Hematopoietic multipotent progenitor cell treated with erythropoietin and hydrocortisone succinate and interleukin-3 and kit ligand, for 4 days (in vitro differentiated cells): ENCODE measurements around the gene VTA1.
"Not testable (repeated sequence)": the region's sequence is repeated elsewhere in the genome, so short reads cannot be mapped to it uniquely, and the experiment has no call there.

Experiments used
- DNase-seq: peaks from one replicate; pipeline ENCODE4 v3.0.0-alpha.2; 2015

VTA1 gene

DNA sequence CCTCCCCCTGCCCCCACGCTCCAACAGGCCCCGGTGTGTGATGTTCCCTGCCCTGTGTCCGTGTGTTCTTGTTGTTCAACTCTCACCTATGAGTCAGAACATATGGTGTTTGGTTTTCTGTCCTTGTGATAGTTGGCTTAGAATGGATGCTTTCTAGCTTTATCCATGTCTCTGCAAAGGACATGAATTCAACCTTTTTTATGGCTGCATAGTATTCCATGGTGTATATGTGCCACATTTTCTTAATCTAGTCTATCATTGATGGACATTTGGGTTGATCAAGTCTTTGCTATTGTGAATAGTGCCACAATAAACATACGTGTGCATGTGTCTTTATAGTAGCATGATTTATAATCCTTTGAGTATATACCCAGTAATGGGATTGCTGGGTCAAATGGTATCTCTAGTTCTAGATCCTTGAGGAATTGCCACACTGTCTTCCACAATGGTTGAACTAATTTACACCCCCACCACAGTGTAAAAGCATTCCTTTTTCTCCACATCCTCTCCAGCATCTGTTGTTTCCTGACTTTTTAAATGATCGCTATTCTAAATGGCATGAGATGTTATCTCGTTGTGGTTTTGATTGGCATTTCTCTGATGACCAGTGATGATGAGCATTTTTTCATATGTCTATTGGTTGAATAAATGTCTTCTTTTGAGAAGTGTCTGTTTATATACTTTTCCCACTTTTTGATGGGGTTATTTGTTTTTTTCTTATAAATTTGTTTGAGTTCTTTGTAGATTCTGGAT is 82.6 kb downstream of the VTA1 start:
- not testable (repeated sequence) for DNase-seq

DNA sequence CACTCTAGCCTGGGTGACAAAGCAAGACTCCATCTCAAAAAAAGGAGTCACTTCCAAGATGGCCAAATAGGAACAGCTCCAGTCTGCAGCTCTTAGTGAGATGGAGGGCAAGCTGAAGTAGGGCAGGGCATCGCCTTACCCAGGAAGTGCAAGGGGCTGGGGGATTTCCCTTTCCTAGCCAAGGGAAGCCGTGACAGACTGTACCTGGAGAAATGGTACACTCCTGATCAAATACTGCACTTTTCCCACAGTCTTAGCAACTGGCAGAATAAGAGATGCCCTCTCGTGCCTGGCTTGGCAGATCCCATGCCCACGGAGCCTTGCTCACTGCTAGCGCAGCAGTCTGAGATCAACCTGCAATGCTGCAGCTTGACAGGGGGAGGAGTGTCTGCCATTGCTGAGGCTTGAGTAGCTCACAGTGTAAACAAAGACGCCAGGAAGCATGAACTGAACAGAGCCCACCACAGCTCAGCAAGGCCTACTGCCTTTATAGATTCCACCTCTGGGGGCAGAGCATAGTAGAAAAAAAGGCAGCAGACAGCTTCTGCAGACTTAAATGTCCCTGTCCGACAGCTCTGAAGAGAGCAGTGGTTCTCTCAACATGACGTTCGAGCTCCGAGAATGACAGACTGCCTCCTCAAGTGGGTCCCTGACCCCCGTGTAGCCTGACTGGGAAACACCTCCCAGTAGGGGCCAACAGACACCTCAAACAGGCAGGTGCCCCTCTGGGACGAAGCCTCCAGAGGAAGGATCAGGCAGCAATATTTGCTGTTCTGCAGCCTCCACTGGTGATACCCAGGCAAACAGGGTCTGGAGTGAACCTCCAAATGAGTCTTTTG is 85.4 kb downstream of the VTA1 start:
- DNase-seq, result peak; percentile 93

DNA sequence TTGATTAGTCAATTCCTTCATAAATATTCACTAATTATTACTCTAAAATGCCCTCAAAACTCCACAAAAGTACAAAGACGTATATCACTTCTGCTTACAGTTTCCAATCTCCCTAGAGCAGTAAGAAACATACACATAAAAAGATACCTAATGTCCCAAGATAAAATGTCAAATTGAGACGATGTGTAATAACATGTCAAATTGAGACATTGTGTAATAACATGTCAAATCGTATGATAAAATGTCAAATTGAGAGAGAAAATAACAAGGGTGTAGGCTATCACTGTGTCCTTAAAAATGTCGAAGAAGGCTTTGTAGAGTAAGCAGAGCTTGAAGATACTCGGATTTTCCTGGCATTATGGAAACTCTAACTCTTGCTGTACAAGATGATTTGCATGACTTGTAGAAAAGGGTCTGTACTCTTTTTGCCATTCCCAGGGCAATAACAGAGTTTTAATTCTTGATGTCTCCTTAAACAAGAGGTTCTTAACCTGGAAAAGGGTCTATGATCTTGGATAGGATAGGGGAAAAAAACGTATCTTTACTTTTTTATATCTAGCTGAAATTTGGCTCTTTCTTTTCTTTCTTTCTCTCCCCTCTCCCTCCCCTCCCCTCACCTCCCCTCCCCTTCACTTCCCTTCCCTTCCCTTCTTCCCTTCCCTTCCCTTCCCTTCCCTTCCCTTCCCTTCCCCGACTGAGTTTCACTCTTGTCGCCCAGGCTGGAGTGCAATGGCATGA is 87.1 kb downstream of the VTA1 start:
- no peak for DNase-seq

DNA sequence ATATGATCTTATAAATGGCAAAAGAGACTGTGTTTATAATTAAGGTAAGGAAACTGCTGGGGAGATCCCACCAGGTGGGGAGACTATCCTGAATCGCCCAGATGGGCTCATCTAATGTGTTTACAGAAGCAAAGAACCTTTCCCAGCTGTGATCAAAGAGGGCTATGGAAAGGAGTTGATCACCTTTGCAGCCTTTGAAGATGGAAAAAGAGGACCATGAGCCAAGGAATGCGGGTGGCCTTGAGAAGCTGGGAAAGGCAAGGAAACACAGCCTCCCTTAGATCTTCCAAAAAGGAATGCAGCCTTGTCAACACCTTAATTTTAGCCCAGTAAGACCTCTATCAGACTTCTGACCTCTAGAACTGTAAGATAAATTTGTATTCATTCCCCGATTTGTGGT is 88.2 kb downstream of the VTA1 start:
- no peak for DNase-seq

DNA sequence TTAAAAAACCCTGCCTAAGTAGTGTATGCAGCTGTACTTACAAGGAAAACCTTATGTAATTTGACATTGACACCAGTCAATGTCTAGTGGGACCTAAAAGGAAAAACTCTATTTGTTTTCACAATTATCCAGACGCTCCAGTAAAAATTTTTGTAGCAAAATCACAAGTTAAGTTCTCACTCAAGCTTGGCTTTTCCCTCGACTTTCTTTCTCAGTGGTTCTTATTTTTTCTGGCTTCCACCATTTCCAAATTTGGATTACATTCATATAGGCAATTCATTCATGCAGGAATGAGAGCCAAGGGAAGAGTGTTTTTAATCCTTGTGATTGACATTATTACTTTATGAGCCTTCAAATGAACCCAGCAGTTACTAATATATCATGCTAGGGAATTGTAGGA is 88.7 kb downstream of the VTA1 start:
- no peak for DNase-seq

DNA sequence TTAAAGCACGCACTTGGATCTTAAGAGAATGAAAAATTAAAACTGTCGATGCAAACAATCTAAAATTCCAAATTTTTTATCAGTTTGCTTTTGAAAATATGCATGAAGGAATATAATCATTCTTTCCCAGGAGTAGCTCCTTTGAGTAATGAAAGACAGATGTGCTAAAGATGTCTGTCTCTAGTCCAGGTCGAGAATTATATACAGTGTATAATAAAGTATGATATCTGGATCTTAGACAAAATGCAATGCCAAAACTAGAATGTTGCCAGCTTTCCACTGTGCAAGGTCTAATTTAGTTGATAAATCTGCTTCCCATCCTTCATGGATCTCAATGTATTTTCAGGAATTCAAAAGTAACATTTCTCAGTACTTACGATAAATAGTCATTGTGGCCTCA is 89.6 kb downstream of the VTA1 start:
- DNase-seq, result no peak

DNA sequence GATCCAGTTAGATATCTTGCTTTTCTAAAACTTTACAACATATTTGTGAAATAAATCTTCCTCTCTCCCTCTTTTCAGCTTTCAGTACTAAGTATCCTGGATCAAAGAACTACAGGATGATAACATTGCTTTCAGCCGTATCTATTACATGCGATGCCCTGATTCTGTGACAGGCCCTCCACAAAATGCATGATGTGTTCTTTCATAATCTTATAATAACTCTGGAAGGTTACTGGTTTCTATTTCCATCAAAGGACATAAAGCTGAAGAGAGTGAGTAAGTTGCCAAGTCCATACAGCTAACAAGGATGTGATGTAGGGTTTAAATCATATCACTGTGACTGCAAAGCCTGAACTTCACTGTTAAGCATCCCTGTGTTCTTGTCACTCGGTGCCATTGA is 91.8 kb downstream of the VTA1 start:
- no peak for DNase-seq

DNA sequence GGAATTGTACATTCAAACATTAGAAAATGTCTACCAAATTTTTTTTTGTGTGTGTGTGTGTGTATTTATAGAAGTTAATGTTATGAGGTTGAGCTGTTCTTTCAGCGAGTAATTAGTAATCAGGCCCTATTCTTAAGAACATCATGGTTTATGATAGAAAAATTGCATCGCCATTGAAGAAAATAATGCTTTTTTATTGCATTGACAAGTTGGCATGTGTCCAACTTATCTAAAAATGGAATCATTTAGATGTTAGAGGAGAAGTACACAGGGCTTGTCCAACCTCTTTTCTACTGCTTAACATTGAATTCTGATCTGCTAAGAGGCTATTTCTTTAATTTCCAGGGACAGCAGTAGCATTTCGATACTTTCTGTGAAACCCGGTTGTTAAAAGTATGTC is 93.1 kb downstream of the VTA1 start:
- DNase-seq, result no peak

DNA sequence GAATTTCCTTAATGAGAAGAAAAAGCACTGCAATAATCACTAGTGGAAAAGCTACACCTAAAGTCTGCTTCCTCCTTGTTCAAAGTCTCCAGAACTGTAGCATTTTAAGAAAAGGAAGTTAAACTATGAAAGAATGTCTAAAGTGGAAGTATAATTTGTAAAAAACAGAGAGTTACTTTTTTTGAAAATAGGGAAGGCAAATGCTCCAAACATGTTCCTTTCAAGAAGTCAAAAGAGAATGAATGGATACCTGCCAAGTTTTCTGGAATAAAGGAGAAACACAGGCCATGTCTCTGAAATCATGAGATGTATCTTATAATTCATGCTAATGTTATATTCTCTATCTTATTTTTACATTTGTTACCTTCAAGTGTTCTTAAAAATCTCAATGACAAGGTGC is 94.0 kb downstream of the VTA1 start:
- no peak for DNase-seq

DNA sequence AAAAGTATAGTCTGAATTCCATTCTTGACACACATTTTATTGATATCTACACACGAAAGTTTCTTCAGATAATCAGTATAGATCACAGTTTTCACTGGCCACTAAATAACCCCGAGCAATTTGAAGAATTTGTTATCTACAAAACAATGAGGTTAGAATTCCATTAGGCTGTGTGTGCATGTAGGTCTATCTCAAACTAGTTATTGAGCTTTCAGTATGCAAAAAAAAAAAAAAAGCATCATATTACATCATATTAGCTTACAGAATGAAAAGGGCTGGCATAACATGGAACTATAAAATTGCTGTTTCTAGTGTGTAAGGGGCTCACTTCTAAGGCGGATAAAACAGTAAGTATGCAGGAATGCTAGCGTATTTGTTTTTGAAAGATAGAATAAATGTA is 95.2 kb downstream of the VTA1 start:
- DNase-seq, result no peak

DNA sequence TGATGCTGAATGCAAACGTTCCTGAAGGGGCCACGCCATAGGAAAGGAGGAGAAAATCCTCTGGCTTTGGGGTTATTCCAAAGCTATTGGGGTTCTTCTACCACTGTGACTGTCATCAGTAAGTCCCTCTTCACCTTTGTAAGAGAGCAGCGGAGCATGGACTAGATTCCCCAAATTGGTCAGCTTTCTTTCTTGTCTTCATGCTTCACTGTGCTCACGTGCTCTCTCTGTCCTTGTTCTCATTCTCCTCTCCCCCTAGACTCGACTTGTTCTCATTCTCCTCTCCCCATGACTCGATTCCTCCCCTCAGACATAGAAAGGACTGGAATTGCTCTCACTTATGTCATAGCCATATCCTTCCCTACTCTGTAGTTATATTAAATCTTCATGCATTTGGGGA is 99.9 kb downstream of the VTA1 start:
- no peak for DNase-seq

DNA sequence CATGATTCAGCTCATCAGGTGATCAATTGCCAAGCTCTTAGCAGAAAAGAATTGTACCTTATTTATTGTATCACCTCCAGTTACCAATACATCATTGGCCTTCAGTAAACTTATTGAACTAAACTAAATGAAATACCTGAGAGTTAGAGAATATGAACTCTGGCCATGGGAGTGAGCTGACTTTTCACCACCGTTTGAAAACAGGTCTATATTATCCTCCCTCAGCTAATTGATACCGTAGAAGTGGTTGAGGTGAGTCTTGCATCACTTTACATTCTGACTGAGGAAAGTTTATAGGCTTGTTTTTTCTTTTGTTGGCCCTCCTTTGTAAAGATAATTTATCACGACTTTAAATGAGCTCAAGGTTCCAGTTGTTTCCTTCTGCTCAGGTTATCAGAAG is 102.2 kb downstream of the VTA1 start:
- DNase-seq, result no peak

DNA sequence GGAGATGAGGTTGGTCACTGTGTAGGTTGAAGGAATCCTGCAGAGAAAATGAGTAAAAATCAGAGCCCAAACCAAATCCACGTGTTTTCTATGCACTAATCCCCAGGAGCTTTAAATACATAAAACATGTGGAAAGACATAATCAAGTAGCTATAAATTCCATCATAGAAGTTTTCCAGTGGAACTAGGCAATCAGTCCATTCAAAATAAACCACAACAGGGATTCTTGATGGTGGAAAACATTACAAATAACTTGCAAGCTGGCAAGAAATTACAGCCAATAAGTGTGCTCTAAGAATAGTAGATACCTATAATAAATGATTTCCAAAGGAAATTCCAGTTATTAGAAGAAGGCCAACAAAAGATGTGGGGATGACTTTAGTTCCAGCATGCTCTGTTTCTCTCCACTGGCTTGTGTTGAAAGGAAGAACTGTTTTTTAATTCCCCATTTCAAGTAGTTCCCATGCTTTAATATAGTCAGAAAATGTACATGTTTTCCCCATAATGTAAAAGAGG is 104.9 kb downstream of the VTA1 start:
- DNase-seq, result no peak

DNA sequence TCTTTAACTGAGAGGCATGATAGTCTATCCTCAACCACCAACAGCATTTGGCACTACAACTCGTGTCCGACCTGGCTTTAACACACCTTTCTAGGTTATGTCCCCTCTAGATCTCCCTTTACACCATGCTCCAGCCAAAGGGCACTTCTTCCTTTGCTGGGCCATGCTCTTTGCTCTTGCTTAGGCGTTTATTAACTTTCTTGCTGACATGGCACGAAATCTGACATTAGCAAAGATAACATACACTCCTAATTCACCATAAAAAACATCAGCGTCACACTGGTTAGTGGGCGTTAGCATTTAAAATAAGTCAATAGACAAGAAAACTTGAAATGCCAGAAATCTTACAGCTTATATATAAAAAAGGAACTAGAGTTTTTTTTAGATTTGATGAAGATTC is 107.5 kb downstream of the VTA1 start:
- DNase-seq, result no peak

DNA sequence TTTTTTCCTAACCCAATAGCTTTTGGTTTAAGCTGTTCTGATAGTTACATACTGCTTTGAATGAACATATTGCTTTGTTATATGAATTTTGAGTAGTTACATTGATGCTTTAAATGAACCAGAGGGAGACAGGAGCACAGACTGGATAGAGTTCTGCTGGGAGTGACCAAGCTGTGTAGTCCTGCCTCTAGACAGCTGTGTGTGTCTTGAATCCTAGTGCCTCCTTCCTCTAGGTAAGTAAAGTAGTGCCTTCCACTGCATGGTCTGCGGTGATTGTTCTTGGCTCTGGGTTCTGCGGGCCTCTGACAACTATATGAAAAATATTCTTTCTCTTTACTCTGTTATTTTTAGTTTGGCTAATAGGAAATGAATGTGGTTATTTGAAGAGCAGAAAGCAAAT is 108.7 kb downstream of the VTA1 start:
- peak; percentile 10 for DNase-seq

DNA sequence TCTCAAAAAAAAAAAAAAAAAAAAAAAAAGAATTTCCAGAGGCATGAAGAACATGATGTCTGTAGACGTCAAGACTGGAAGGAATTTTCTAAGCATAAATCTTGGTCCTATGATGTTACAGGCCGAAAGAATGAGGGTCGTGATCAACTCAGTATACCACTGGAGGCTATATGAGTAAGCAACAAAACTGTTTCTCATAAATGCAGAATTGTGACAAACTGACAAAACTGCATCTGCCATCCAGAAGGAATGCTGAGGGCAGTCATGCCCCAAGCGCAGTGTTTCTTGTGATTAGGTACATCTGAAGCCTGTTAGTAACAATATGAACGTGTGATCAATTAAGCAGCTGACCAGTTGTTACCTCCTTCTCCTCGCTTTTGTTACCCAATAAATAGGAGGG is 111.2 kb downstream of the VTA1 start:
- no peak for DNase-seq

DNA sequence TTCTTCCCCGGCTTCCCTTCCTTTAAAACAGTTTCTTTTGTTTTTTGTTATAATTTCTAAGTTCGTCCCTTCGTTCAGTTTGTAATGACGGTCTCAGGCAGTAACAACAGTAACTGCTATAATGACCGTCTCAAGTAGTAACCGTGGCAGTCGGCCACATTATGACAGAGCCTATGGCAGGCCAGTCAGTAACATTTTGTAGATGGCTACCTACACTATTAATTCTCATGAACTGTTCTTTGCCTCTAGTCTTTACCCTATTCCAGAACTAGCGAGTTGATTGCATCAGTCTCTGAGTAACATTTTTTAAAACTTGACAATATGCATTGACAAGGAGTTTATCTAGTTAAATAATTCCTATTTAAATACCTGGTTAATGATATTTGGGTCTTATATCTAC is 111.7 kb downstream of the VTA1 start:
- no peak for DNase-seq

DNA sequence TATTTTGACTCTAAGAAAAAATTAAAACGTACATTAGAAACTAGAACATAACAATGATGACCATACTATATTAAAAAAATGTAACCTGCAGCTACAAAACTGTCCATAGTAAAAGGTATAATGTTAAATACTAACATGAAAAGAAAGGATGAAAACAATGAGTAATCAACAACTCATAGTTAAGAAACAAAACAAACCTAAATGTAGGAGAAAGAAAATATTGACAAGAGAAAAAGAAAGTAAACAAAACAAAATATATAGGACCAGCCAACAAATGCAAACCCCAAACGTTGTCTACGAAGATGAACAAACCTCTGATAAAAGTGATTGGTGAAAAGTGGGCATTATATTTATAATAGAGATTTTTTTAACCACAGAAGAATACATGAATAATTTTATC is 113.7 kb downstream of the VTA1 start:
- no peak for DNase-seq

DNA sequence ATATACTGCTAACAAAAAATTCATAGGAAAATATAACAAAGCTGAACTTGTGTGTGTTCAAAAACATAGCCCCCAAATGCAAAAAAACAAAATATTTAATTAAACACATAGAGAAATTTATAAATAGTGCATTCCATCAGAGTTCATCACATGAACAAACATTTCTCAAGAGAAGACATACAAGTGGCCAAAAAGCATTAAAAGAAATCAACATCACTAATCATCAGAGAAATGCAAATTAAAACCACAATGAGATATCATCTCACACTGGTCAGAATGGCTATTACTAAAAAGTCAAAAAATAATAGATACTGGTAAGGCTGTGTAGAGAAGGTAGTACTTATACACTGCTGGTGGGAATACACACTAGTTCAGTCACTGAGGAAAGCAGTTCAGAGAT is 115.2 kb downstream of the VTA1 start:
- DNase-seq, result no peak

DNA sequence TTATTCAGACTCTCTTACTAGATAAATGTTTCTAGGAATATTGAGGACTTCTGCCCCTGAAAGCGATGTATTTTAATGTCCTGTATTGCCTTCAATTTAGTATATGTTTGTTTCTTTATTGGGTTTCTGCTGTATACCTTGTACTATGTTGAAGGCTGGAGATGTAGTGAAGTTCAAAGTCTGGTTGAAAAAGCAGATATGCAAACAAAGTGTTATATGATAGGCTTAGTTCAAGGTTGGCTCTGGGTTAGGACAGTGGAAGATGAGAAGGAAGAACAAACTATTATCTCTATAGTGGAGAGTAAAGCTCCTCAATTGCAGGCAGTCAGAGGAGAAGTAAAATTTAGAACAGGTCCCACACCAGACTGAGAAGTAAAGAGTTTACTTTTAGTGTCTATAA is 118.4 kb downstream of the VTA1 start:
- DNase-seq, result no peak

DNA sequence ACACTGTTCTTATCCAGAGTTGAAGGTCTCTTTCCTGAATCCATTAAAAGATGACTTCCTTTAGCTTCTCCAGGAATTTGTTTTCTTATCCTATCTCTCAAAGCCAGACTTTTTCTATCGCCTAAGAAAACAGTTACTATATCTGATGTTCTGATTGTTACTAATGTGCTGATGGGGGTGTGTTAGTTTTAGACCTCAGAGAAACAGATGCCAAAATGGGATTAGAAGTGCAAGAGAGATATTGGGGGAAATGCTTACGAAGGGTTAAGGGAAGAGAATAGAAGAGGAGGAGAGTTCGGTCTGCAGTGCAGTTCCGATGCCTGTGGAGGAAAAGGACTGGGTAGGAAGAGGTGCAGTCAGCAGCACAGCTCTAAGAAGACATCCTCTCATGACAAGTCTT is 119.0 kb downstream of the VTA1 start:
- DNase-seq, result no peak

DNA sequence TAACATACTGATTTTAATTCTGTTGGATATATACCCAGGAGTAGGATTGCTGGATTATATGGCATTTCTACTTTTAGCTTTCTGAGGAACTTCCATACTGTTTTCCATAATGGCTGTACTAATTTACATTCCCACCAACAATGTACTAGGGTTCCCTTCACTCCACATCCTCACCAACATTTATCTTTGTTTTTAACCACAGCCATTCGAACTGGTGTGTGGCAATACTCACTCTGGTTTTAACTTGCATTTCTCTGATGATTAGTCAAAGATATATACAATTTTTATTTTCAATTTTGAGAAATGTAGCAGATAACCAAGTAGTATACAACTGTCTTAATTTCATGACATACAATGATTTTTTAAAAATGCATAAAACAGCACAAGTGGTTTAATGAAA is 124.4 kb downstream of the VTA1 start:
- DNase-seq, result peak; percentile 15
